HEK293 (cell line): ENCODE data around the gene MICAL3.

Experiments
- CTCF ChIP-seq: fragments of 450-650 bp; formaldehyde crosslinking; IDR thresholded peaks from 2 replicates; pipeline ENCODE4 v1.5.1; 2016; ENCODE audit warnings: missing biosample characterization, missing genetic modification characterization
- HOXC10 ChIP-seq: sonication (generic); formaldehyde crosslinking; IDR thresholded peaks from 2 replicates; pipeline ENCODE4 v1.8.1; 2023; ENCODE audit warnings: mild to moderate bottlenecking, missing genetic modification reagents
- KLF17 ChIP-seq: fragments of 450-650 bp; formaldehyde crosslinking; IDR thresholded peaks from 2 replicates; pipeline ENCODE4 v1.5.1; 2016; ENCODE audit warnings: missing biosample characterization, missing genetic modification characterization
- PRDM1 ChIP-seq: fragments of 450-650 bp; formaldehyde crosslinking; IDR thresholded peaks from 2 replicates; pipeline ENCODE4; 2016; ENCODE audit warnings: missing biosample characterization, missing genetic modification characterization
- ZBTB17 ChIP-seq: fragments of 450-650 bp; formaldehyde crosslinking; IDR thresholded peaks from 2 replicates; pipeline ENCODE4 v1.5.1; 2016; ENCODE audit warnings: missing biosample characterization, missing genetic modification characterization
- ZBTB26 ChIP-seq: fragments of 450-650 bp; formaldehyde crosslinking; optimal IDR thresholded peaks from 2 replicates; pipeline ENCODE3; 2016; ENCODE audit warnings: missing biosample characterization, mild to moderate bottlenecking, missing genetic modification characterization
- ZNF138 ChIP-seq: fragments of 450-650 bp; formaldehyde crosslinking; IDR thresholded peaks from 2 replicates; pipeline ENCODE4 v1.5.1; 2016; ENCODE audit warnings: missing biosample characterization, missing genetic modification characterization, borderline replicate concordance
- ZNF18 ChIP-seq: fragments of 450-650 bp; formaldehyde crosslinking; IDR thresholded peaks from 2 replicates; pipeline ENCODE4 v1.5.1; 2016; ENCODE audit warnings: missing biosample characterization, missing genetic modification characterization
- ZNF239 ChIP-seq: fragments of 450-650 bp; formaldehyde crosslinking; IDR thresholded peaks from 2 replicates; pipeline ENCODE4 v1.5.1; 2016; ENCODE audit warnings: missing biosample characterization, missing genetic modification characterization
- ZNF664 ChIP-seq: fragments of 450-650 bp; formaldehyde crosslinking; IDR thresholded peaks from 2 replicates; pipeline ENCODE4 v1.5.1; 2016; ENCODE audit warnings: missing biosample characterization, missing genetic modification characterization
- ZNF677 ChIP-seq: fragments of 450-650 bp; IDR thresholded peaks from 2 replicates; pipeline ENCODE4 v1.5.0; 2018; ENCODE audit warnings: missing biosample characterization, mild to moderate bottlenecking, missing genetic modification characterization, moderate library complexity
- TF ChIP-seq, protein P1 (sequence below): fragments of 450-650 bp; formaldehyde crosslinking; IDR thresholded peaks from 2 replicates; pipeline ENCODE4 v1.5.0; 2017; ENCODE audit warnings: missing biosample characterization, missing genetic modification characterization, borderline replicate concordance

DNA sequence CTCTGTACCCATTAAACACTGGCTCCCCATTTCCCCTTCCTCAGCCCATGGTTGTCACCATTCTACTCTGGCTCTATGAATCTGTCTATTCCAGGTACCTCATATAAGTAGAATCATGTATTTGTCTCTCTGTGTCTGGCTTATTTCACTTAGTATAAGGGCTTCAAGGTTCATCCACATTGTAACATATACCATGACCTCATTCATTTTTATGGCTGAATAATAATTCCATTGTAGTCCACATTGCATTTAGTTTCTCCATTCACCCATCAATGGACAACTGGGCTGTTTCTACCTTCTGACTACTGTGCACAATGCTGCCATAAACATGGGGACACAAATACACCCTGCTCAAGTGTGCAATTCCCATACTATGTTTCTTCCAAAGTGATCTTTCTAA lies 97.3 kb downstream of the MICAL3 start:
- TF ChIP-seq CTCF (tag by site-specific recombination) (no peak), ZNF677 (tag by site-specific recombination) (no peak), PRDM1 (tag by site-specific recombination) (no peak), HOXC10 (CRISPR knock-in tag) (no peak), ZBTB17 (tag by site-specific recombination) (no peak), ZNF18 (tag by site-specific recombination) (no peak), ZNF239 (tag by site-specific recombination) (no peak), ZBTB26 (no peak), KLF17 (tag by site-specific recombination) (no peak), ZNF138 (tag by site-specific recombination) (no peak), ZNF664 (tag by site-specific recombination) (no peak)
- TF ChIP-seq, protein P1, sequence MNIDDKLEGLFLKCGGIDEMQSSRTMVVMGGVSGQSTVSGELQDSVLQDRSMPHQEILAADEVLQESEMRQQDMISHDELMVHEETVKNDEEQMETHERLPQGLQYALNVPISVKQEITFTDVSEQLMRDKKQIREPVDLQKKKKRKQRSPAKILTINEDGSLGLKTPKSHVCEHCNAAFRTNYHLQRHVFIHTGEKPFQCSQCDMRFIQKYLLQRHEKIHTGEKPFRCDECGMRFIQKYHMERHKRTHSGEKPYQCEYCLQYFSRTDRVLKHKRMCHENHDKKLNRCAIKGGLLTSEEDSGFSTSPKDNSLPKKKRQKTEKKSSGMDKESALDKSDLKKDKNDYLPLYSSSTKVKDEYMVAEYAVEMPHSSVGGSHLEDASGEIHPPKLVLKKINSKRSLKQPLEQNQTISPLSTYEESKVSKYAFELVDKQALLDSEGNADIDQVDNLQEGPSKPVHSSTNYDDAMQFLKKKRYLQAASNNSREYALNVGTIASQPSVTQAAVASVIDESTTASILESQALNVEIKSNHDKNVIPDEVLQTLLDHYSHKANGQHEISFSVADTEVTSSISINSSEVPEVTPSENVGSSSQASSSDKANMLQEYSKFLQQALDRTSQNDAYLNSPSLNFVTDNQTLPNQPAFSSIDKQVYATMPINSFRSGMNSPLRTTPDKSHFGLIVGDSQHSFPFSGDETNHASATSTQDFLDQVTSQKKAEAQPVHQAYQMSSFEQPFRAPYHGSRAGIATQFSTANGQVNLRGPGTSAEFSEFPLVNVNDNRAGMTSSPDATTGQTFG (tag by site-specific recombination): no peak
